Fibroblast of mammary gland (primary cell): ENCODE results near the gene KDM4B.

Source experiments
- DNase-seq: peaks from one replicate; pipeline ENCODE4 v3.0.0-alpha.2; 2010; ENCODE audit warnings: low read depth
- H3K4me3 ChIP-seq: 2 replicates; pipeline ENCODE4 v1.5.1; 2011; ENCODE audit warnings: low read depth, mild to moderate bottlenecking, low read length, moderate library complexity; ENCODE audit not compliant: control insufficient read depth
- TF ChIP-seq, protein P1 (sequence below): conservative IDR thresholded peaks from 2 replicates; pipeline ENCODE4 v1.5.1; 2011; ENCODE audit warnings: low read depth, low read length, inconsistent platforms; ENCODE audit not compliant: control insufficient read depth, insufficient read depth

KDM4B gene

DNA sequence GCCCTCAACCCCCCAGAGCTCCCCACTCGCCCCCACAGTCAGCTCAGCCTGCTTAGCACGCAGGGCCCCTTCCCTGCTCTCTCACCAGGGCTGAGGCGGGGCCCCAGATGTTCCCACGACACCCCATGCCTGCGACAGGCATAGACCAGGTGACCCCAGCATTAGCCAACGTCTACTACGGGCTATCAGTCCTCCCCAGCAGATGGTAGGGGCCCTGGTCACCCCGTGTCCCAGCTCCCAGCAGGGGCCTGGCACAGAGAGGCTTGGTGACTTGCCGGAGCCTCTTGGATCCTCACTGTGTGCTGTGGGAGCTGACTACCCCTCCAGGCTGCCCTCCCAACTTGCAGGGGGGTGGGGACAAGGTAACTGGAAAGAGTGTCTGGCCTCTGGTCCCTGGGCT, 80.6 kb downstream of the KDM4B start:
- TF ChIP-seq, protein P1, sequence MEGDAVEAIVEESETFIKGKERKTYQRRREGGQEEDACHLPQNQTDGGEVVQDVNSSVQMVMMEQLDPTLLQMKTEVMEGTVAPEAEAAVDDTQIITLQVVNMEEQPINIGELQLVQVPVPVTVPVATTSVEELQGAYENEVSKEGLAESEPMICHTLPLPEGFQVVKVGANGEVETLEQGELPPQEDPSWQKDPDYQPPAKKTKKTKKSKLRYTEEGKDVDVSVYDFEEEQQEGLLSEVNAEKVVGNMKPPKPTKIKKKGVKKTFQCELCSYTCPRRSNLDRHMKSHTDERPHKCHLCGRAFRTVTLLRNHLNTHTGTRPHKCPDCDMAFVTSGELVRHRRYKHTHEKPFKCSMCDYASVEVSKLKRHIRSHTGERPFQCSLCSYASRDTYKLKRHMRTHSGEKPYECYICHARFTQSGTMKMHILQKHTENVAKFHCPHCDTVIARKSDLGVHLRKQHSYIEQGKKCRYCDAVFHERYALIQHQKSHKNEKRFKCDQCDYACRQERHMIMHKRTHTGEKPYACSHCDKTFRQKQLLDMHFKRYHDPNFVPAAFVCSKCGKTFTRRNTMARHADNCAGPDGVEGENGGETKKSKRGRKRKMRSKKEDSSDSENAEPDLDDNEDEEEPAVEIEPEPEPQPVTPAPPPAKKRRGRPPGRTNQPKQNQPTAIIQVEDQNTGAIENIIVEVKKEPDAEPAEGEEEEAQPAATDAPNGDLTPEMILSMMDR: no peak
- DNase-seq: no peak
- H3K4me3 ChIP-seq: no peak overlapping the region

DNA sequence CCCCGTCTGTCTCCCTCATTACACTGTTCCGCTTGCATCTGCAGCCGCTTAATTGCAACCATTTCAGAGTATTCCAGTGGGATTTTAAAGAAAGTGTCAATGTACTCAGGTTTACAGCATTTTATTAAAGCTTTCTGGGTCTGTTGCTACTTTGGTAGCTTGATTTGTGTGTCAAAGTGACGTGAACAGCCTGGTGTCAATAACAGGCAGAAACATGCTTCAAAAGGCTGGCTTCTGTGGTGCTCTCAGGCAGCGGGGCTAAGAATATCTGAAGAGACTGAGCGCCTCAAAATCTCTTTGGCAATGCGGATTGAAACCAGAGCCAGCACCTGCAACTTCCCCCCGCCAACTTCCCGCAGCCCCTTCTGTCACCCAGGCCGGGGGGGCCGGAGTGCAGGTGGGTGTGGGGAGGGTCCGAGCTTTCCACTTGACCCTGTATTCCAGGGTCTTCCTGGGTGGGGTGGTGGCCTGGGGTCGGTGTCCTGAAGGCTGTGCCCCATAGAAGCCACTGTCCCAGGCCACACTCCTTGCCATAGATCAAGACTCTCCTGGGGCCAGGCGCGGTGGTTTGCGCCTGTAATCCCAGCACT, 81.2 kb downstream of the KDM4B start:
- TF ChIP-seq, protein P1: no peak
- DNase-seq: no peak
- no peak overlapping the region for H3K4me3 ChIP-seq

DNA sequence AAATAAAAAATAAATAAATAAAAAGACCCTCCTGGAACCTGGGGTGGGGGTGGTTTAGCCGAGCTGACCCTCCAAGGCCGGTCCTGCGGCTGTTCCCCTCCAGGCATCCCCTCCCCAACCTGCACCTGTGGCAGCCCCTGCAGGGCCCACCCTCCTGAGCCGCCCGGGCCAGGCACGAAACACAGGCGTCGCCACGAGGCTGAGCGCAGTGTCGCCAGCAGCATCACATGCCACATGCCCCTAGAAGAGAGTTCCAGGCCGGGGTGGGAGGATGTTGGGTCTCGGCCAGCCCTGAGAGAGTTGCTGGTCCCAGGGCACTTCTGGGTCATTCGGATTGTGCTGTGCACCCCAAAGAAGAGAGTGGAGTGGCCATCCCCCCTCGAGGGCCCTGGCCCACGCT, 82.0 kb downstream of the KDM4B start:
- TF ChIP-seq, protein P1: no peak
- H3K4me3 ChIP-seq: no peak overlapping the region
- DNase-seq: no peak

DNA sequence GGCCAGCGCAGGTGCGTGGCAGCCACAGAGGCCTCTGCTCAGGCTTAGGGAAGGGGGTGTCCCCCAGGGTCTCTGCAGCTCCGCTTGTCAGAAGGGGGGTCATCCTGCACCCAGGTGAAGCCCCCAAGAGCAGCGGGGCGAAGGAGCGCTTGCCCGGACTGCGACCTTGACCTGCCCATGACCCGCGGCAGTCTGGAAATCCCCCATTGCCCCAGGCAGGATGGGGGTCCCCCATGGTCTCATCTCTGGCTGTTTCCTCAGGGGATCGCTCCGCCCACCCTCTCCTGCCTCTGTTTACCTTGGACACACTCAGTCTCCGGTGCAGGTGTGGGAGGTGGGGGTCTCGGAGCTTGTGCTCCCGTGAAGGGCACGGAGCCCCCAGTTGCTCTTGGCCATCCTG, 82.7 kb downstream of the KDM4B start:
- TF ChIP-seq, protein P1: no peak
- no peak overlapping the region for H3K4me3 ChIP-seq
- DNase-seq: no peak

DNA sequence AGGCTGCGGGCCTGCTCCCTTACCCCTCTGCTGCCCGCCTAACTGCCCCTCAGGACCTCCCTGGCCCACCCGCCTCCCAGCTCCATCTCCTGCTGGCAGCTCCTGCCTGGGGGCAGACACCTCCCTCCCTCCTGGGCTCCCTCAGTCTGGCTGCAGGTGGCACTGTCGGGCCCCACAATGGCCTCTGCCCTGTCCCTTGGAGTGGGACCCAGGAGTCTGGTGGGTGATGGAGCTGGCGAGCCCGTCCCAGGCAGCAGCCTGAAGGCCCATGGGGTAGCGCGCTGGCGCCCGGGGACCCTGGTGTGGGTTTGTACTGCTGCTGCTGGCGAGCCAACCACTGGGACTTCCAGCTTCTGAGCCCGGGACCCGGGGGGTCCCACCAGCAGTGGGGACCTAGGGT, 83.6 kb downstream of the KDM4B start:
- no peak for DNase-seq
- TF ChIP-seq, protein P1: no peak
- H3K4me3 ChIP-seq: no peak overlapping the region

DNA sequence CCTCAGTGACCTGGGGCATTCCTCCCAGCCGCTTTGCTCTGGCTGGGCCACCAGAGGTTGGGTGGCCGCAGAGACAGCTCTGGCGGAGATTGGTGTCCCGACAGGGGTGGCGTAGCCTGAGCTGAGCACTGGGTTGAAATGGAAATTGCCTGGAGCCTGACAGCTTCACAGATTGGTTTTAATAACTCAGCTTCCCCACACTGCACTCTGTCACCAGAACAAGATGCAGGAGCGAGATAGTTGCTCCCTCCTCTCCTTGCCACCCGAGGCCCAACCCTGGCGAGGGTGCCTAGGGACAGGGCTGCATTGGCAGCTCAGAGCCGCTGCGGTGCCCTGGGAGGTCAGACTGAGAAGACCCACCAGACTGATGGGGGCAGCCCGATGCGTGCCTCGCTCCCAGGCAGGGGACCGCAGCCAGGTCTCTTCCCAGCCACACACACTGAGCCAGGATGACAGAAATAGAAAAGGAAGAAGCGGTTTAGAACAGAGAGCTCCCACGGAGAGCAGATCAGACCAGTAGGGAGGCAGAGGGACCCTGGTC, 84.1 kb downstream of the KDM4B start:
- TF ChIP-seq, protein P1: no peak
- H3K4me3 ChIP-seq: no peak overlapping the region

More for the DNA sequence above, 84.1 kb downstream of the KDM4B start:
- DNase-seq: no peak
